Spinal cord (tissue), 10 donors: ENCODE data around the gene METTL16. TPM values are rescaled to one million over a fixed set of nuclear protein-coding genes. Genes with fewer than 3 reads are reported as not detected.
A peak's percentile ranks its signal among the peaks of the same experiment; 100 is the strongest.

Experiments
- DNase-seq, 6 donors: peaks; one replicate each; pipeline versions ENCODE4 v3.0.0 to v3.0.0-alpha.2; 2013 to 2015; ENCODE audit warnings: low spot score in 6 of 6, low read depth in 4 of 6
- H3K27ac ChIP-seq: one replicate; pipeline ENCODE4 v1.5.1; 2013; ENCODE audit warnings: low read depth, low read length, control low read depth
- H3K27me3 ChIP-seq: one replicate; pipeline ENCODE4 v1.6.1; 2013; ENCODE audit warnings: low read length; ENCODE audit not compliant: control insufficient read depth, insufficient read depth
- H3K36me3 ChIP-seq: one replicate; pipeline ENCODE4 v1.6.1; 2013; ENCODE audit warnings: low read length; ENCODE audit not compliant: control insufficient read depth, insufficient read depth
- H3K4me1 ChIP-seq: one replicate; pipeline ENCODE4 v1.6.1; 2013; ENCODE audit warnings: low read length; ENCODE audit not compliant: control insufficient read depth, insufficient read depth
- H3K4me3 ChIP-seq: one replicate; pipeline ENCODE4 v1.5.1; 2013; ENCODE audit warnings: low read depth, low read length, control low read depth
- H3K9me3 ChIP-seq: one replicate; pipeline ENCODE4 v1.6.1; 2013; ENCODE audit warnings: low read length; ENCODE audit not compliant: control insufficient read depth, insufficient read depth
- WGBS: methylation state at CpG from one replicate; pipeline ENCODE4 v1.1.5; 2013; ENCODE audit warnings: missing lambda C conversion rate; ENCODE audit not compliant: insufficient coverage; 5-methylcytosine and 5-hydroxymethylcytosine counted together
- polyA plus RNA-seq, 2 donors: library from polyadenylated mRNA; unstranded; fragments of 120-200 nt; gene quantifications; one replicate each; pipeline ENCODE4 v1.2.1, GENCODE V29; 2013; ENCODE audit not compliant: insufficient read length in 2 of 2
- total RNA-seq, 2 donors: library from RNA; depleted of rRNA in 1 of 2; stranded (reverse); fragments of 120-200 nt in 1 of 2; fragments of >200 nt in 1 of 2; gene quantifications; one replicate each; pipeline versions ENCODE4 v1.2.3 to v1.2.4, GENCODE V29; 2013 to 2014
- donor health status: healthy.

METTL16 gene
- total and polyA plus RNA-seq, 4 donors, result 20.6 to 28.2 (median 24.8) TPM

GRCh38 chr17:2401426-2402221 is 110.1 kb downstream of the METTL16 start:
- Histone ChIP-seq H3K4me3 (peak overlapping the region; percentile 95), H3K36me3 (peaks cover 16% of the 10 kb centered on the region), H3K4me1 (peaks cover 41% of the 10 kb centered on the region), H3K9me3 (no peaks in the 10 kb centered on the region), H3K27me3 (no peaks in the 10 kb centered on the region), H3K27ac (peak overlapping the region; percentile 99)
- peak; percentile 97 to 100 (median 98) for DNase-seq
- under 1% methylated on average over 67 of the region's 72 CpGs for WGBS

GRCh38 chr17:2400877-2401425 is 110.7 kb downstream of the METTL16 start, which contains the start of gene MNT:
TSS of gene MNT (minus strand) at chr17:2401060. CDS start at chr17:2400712, 348 bp downstream.
- peak in 5 of 6 donors; percentile 82 to 98 (median 92) for DNase-seq
- Histone ChIP-seq H3K4me1 (peaks cover 48% of the 10 kb centered on the region), H3K27me3 (no peaks in the 10 kb centered on the region), H3K4me3 (peak within 1 kb of the TSS; percentile 95), H3K27ac (peak within 1 kb of the TSS; percentile 99), H3K36me3 (peaks cover 13% of the 10 kb centered on the region), H3K9me3 (no peaks in the 10 kb centered on the region)
- 0% methylated on average over 43 of the region's 51 CpGs for WGBS

- Histone ChIP-seq H3K4me3 (peak overlapping the region; percentile 95), H3K36me3 (peaks cover 14% of the 10 kb centered on the region), H3K27me3 (no peaks in the 10 kb centered on the region), H3K9me3 (no peaks in the 10 kb centered on the region), H3K4me1 (peaks cover 52% of the 10 kb centered on the region), H3K27ac (peak overlapping the region; percentile 99)
- peak in 3 of 6 donors; percentile 22 to 72 (median 68) for DNase-seq
- WGBS, result under 1% methylated on average over 39 of the region's 43 CpGs
Measured at GRCh38 chr17:2400474-2400866, 111.2 kb downstream of the METTL16 start.

GRCh38 chr17:2399572-2400473 is 111.9 kb downstream of the METTL16 start:
- Histone ChIP-seq H3K9me3 (no peaks in the 10 kb centered on the region), H3K4me1 (peaks cover 59% of the 10 kb centered on the region), H3K27me3 (no peaks in the 10 kb centered on the region), H3K4me3 (peak overlapping the region; percentile 95), H3K36me3 (peaks cover 19% of the 10 kb centered on the region), H3K27ac (peak overlapping the region; percentile 99)
- under 1% methylated on average over 82 of the region's 82 CpGs for WGBS
- DNase-seq, result peak; percentile 74 to 97 (median 86)

- H3K27ac ChIP-seq, result peak overlapping the region; percentile 99
- peaks cover 68% of the 10 kb centered on the region for H3K4me1 ChIP-seq
- peak in 3 of 6 donors; percentile 28 to 78 (median 72) for DNase-seq
- peak overlapping the region; percentile 95 for H3K4me3 ChIP-seq
- H3K9me3 ChIP-seq, result no peaks in the 10 kb centered on the region
- H3K36me3 ChIP-seq, result peaks cover 22% of the 10 kb centered on the region
- no peaks in the 10 kb centered on the region for H3K27me3 ChIP-seq
- 12% methylated on average over 34 of the region's 55 CpGs for WGBS
Measured at GRCh38 chr17:2398655-2399571, 112.8 kb downstream of the METTL16 start.

GRCh38 chr17:2398182-2398581 is 113.5 kb downstream of the METTL16 start:
- H3K9me3 ChIP-seq, result no peaks in the 10 kb centered on the region
- no peaks in the 10 kb centered on the region for H3K27me3 ChIP-seq
- H3K36me3 ChIP-seq, result peaks cover 22% of the 10 kb centered on the region
- H3K27ac ChIP-seq, result peak overlapping the region; percentile 99
- WGBS, result 82% methylated on average over 3 of the region's 10 CpGs
- no peak for DNase-seq
- H3K4me1 ChIP-seq, result peaks cover 69% of the 10 kb centered on the region
- peak overlapping the region; percentile 6 for H3K4me3 ChIP-seq

- DNase-seq, result no peak
- Histone ChIP-seq H3K27ac (peak overlapping the region; percentile 99), H3K27me3 (no peaks in the 10 kb centered on the region), H3K4me1 (peaks cover 66% of the 10 kb centered on the region), H3K36me3 (peaks cover 22% of the 10 kb centered on the region), H3K9me3 (no peaks in the 10 kb centered on the region), H3K4me3 (peak overlapping the region; percentile 26)
- 62% methylated on average over 6 of the region's 12 CpGs for WGBS
Measured at GRCh38 chr17:2397247-2398171, 114.2 kb downstream of the METTL16 start.

- Histone ChIP-seq H3K36me3 (peaks cover 22% of the 10 kb centered on the region), H3K27me3 (no peaks in the 10 kb centered on the region), H3K4me3 (peak overlapping the region; percentile 26), H3K4me1 (peaks cover 69% of the 10 kb centered on the region), H3K27ac (peak overlapping the region; percentile 99), H3K9me3 (no peaks in the 10 kb centered on the region)
- 16% methylated on average over 27 of the region's 34 CpGs for WGBS
- peak in 3 of 6 donors; percentile 70 to 92 (median 81) for DNase-seq
Measured at GRCh38 chr17:2396568-2397246, 115.0 kb downstream of the METTL16 start.
